Measurements from ENCODE around the gene ZNF599. TPM values are rescaled to one million over a fixed set of nuclear protein-coding genes. Genes with fewer than 3 reads are reported as not detected.

The ZNF599 gene
- total RNA-seq, 1 donor from 2014 or later, result 3.5 TPM

DNA sequence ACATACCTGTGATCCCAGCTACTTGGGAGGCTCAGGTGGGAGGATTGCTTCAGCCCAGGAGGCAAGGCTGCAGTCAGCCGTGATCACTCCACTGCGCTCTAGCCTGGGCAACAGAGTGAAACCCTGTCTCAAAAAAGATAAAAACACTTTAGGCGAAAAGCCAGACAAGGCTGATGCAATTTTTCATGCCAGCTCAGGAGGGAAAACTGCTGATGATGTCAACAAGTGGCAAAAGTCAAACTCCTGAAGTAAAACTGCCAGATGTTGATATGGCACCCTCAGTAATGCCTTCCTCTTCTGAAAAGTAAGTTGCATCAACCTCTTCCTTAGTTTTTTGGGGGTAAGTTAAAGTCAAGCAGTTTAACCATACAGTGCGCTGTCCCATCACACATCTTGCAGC, 15.6 kb downstream of the ZNF599 start:
- intact Hi-C loops (cut with micrococcal nuclease), result no loop called here

DNA sequence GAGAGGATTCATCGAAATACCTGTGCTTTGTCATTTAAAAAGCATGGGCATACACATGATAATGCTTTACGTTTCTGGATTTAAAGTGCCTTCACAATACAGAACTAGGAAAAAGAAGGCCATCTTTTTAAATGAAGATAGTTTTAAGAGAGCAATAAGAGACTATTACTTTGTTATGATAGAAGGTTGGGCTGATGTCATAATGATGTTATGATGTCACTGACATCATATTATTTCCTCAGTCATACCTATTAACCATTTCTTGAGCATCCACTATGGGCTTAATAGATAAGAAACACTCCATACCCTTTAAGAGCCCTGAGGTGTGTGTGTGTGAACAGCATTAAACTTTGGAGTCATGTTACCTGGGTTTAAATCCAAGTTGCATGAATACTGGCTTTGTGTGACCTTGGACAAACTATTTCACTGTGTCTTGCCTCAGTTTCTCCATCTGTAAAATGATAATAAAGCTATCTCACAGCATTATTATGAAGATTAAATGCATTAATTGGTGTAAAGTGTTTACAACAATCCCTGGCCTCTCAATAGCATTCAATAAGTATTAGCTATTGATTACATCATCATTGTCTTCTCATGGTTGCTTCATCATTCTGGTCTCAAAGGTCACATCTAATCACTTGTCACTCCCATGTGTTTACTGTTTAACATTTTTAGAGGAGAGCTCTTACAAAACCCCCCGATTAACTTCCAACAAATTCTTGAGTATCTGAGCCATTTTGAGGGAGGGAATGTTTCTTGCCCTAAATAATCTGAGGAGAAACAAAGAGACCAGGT, 27.9 kb downstream of the ZNF599 start:
- intact Hi-C loops (cut with micrococcal nuclease), result no loop called here

DNA sequence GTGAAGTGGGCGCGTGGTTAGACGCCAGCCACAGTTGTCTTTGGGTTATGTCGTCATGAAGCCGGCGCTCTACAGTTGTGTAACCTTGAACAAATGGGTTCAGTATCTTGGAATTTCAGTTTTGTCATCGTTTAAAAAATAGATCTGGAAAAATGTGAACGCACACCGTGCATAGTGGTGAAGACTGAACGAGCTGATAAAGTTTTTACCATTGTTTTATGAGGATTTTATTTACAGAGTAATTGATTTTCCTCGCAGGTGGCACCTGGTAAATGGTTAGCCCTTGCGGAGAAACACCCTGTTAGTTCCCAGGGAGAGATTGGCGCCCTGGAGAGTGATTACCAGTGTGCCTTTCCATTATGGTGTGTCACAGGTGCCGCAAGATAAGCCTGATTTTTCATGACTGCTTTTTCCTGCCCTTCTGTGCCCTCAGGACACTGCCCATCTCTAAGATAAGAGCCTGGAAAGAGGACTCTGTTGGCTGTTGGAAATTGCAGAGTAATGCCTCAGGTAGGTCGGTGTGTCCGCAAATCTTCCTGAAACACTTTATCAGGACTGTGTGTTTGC, 38.4 kb downstream of the ZNF599 start:
- intact Hi-C loops (cut with micrococcal nuclease), result no loop called here

DNA sequence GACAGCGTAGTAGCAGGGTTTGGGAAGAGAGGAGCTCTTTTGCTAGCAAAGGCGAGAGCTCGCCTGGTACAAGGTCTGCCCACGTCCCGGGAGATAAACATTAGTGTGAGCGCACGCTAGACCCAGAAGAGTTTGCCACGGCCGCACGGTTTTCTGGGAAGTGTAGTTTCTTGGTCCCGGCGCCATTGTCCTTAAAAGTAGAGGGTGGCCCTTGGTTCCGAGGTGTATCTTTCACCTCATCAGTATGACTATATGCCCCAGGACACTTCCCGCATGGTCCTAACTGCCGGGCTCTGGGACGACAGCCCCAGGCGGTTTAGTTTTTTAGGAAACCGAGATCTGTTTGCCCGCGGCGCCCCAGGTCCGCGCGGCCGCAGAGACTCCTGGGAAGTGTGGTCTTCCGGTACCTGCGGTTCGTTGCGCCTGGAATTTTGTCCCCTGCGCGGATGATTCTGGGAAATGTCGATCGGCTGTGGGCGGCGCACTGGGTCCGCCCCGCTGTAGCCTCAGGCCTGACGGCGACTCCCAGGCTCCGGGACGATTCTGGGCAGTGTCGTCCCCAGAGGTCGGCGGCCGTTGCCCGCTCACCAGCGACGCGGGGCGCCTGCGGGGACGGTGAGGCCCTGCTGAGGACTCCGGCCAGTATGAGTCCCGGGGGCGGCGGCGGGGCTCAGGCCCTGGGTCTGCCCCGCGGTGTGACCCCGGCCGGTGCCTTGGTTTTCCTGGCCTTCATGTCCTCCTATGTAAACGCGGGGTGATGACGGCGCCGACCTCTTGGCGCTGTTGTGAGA, 39.1 kb downstream of the ZNF599 start, which contains the start of gene ZNF181:
TSS of gene ZNF181 (plus strand) at position 498 of the 791 bp plus-strand sequence. CDS start 795 bp downstream, outside the sequence.
- intact Hi-C loops (cut with micrococcal nuclease), result loop anchor here (1.0 kb wide), 2 partner anchors 39 to 57 kb away; partner anchors contain the start of genes SCGB2B2, ZNF302 and ZNF599

DNA sequence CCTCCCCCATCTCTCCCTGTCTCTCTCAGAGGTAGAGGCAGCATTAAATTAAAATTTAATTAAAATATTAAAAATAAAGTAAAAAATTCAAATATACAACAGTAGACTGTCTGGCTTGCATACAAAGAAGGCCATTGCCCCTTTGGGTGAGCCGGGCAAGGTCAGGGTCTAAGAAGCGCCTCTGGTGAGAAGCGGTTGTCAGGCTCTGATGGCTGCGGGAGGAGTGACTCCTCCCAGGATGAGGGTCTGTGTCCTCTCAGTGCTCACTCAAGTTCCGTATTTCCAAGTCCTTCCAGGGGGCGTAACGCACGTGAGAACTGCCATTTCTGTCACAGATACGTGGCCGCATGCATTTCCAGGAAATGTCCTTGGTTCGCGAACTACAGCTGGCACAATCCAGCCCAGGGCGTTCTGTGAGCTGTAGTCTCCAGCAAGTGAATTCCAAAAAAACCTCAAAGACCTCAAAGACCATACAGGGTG, 39.7 kb downstream of the ZNF599 start:
- intact Hi-C loops (cut with micrococcal nuclease), result loop anchor here (1.0 kb wide), 2 partner anchors 40 to 56 kb away; partner anchors contain the start of genes SCGB2B2, ZNF302 and ZNF599

DNA sequence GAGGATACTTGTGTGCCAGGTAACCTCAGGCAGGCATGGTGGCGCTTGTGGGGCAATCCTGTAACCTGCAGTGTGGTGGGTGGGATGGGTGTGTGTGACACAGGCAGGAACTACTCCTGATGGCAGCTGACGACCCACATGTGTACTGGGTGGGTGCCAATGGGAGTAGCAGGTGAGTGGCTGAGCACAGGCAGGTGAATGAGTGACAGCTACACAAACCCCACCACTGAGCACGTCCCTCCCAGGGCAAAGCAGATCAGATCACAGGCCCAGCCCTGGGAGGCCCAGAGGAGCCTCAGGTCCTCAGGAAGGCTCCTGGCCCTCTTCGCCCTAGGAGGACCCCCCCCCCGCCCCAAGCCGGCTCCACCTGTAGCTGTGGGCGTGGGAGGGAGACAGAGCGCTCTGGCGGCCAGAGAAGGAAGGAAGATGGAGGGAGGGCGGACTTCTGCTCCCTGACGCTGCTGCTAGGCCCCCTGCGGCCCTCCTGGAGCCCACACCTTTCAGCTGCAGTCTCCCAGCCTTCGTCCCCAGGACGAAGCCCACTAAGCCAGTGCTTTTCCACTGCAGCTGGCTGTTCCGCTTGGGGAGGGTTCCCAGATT, 40.3 kb downstream of the ZNF599 start:
- intact Hi-C loops (cut with micrococcal nuclease), result loop anchor here (1.0 kb wide), 2 partner anchors 41 to 55 kb away; partner anchors contain the start of genes SCGB2B2, ZNF302 and ZNF599

DNA sequence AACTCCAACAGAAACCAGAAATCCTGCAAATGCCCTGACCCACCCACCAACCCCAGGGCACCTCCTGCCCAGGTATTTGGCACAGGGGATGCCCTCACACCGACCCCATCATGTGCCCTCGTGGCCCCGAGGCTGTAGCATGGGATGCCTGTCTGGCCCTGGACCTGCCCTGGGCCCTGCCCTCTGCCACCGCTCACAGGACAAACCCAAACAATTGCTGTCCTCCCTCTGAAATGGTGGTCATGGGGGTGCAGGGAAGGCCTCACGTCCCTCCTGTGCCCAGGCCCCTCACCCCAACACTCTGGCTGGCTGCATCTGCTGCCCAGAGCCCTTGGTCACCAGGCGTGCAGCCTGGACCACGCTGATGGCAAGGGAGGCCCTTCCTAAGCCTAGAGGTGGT, 41.1 kb downstream of the ZNF599 start:
- intact Hi-C loops (cut with micrococcal nuclease), result no loop called here

DNA sequence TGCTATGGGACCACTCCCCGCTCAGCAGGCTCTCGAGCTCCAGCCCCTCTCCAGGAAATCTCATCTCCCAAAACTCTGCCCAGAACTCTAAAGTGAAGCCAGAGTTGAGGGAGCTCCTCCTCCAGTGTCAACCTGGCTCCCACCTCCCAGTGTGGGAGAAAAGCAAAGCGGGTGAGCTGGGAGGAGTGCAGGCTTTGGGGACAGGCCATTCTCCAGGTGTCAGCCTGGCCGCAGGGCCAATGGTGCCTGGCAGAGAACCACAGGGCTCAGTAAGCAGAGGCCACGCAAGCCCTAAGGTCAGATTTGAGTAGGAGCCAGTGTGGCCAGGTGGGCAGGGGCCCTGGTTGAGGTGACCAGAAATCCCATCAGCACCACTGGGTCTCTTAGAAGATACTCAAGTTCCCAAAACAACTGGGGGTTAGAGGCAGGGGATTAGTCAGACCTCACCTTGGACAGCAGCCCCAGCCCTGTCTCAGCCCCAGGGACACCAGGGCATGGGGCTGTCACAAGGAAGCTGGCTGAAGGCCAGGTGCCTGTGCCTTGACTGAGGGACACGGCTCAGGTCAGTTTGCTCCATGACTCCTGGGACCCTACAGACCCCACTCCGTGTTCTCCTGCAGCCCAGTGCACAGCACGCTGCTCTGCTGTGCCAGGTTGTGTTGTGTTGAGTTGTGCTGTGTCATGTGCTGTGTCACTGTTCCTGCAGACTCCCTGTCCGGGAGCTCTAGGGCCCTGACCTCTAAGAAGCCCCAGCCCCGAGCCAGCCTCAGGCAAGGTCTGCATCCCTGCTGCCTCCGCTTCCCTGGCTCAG, 41.8 kb downstream of the ZNF599 start:
- intact Hi-C loops (cut with micrococcal nuclease), result no loop called here

DNA sequence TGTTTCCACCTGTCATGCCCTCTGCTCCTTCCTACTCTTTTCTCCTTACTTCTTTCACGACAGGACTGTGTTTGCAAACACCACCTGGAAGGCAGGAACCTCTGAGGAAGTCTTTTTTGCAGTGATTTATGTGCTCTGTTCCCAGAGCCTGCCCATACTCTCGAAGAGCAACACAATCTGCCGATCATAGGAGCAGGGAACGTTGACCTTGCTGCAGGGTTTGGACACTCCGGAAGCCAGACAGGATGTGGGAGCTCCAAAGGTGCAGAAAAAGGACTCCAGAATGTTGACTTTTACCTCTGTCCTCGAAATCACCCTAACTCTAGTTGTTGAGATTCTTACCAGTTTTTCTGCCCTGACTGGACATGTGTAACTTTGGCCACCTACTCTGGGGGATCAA, 47.6 kb downstream of the ZNF599 start:
- intact Hi-C loops (cut with micrococcal nuclease), result no loop called here

DNA sequence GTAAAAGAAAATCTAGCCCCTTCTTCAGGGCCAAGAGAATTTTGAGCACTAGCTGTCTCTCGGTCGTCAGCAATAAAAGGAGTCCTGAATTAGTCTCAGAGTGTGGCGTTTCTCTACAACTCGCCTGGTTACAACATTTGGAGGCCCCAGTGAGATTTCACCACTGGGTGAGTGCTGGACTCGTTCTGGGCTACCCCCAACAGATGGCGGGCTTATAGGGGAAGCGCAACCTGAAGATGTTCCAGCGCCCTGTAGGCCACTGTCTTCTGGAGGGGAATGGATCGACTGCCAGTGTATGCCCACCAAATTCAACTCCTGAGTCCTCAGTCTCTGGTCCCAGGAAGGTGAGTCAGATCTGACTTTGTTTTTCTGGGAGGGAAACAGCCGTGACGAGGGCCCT, 50.7 kb downstream of the ZNF599 start:
- intact Hi-C loops (cut with micrococcal nuclease), result no loop called here

DNA sequence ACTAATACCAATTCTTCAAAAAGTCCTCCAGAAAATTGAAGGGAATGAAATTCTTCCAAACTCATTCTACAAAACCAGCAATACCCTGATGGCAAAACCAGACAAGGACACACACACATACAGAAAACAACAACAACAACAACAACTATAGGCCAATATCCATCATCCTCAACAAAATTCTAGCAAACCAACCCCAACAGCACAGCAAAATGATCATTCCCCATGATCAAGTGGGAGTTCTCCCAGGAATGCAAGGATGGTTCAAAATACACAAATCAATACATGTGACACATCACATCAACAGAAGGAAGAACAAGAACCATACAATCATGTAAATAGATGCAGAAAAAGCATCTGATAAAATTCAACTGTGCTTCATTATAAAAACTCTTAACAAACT, 57.7 kb downstream of the ZNF599 start:
- intact Hi-C loops (cut with micrococcal nuclease), result no loop called here

DNA sequence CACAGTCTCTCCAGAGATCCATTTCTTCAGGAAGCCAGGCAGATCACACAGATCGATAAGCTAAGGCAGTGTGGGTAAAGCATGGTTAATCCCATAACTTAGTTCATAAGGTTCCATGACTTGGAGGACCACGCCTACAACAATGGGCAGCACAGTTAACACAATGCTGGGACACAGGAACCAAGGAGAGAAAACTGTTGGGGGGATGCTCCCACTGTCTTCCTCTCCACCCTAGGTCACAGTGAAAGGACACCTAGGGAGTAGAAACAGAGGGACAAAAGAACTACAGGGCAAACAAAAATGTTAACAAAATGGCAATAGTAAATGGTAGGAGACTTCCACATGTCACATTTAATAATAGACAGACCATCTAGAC, 59.8 kb downstream of the ZNF599 start:
- intact Hi-C loops (cut with micrococcal nuclease), result no loop called here

DNA sequence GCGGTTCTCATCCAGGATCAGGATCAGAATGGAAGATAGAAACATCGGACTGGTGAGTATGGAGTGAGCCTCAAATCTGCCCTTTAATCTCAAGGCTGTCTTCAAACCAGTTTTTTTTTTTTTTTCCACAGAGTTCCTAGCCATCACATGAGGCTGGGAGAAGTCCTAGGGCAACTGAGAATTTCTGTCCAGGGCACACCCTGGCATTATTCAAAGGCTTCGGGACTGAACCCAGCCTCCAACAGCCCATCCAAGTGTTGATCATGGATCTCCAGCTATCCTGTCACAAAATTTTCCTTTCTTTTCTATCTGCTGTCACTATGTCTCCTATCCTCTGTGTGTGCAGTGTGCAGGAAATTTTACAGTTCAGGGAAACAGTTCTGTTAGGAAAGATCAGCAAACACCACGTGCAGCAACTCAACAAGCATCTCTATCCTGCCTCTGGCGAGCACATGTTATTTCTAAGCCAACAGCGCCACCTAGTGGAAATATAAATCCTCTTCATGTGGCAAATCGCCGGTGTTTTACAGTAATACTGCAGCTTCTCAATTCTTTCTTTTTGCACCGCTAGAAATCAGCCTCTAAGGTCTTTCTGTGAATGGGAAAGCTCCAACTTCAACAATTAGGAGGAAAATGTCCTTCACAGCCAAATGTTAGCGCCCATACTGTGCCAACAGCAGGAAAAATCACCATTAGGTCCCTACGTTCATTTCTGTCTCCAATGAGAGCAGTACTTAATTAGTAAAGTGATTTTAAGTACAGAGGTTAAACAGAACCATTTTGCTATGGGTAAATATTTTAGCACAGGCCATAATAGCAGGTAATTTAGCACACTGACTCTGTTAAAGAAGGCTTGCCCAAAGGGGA, 60.4 kb downstream of the ZNF599 start:
- intact Hi-C loops (cut with micrococcal nuclease), result loop anchor here (1.0 kb wide), 3 partner anchors 35 to 211 kb away; partner anchors contain the start of genes SCGB2B2 and ZNF302

DNA sequence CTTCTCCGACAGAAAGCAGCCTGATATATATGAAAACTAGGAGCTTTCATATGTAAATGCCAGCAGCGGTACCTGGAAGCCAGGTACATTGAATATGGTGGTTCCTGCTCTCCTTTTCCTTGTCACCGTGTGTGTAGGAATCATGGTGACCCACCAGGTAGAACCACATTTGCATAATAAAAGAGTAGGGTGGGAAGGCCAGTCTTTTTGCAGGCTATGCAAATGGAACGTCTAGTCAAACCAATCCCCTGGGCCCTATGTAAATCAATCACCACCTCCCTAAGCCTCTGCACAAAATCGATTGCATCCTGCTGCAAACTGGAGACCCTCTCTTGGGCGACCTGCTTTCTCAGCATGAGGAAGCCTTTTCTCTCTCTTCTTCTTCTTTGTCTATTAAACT, 61.1 kb downstream of the ZNF599 start:
- intact Hi-C loops (cut with micrococcal nuclease), result loop anchor here (1.0 kb wide), 3 partner anchors 35 to 211 kb away; partner anchors contain the start of genes SCGB2B2 and ZNF302

Other genes with a start within 250 kb of the ZNF599 start
- 0.25 and 0.77 TPM in 2 replicates for gene SCGB2B2, start 96.1 kb downstream of the ZNF599 start, total RNA-seq
- gene ZNF302, start 95.5 kb downstream of the ZNF599 start, total RNA-seq, result 18.0 and 19.5 TPM in 2 replicates
- gene ZNF181, start 39.0 kb downstream of the ZNF599 start, total RNA-seq, result 5.7 and 5.9 TPM in 2 replicates
- gene ZNF30, start 153.7 kb upstream of the ZNF599 start, total RNA-seq, result 2.2 and 2.8 TPM in 2 replicates
- 13.7 and 14.8 TPM in 2 replicates for gene ZNF792, start 191.0 kb upstream of the ZNF599 start, total RNA-seq
- 67.3 TPM in 2 replicates for gene GRAMD1A, start 227.1 kb upstream of the ZNF599 start, total RNA-seq

Measured in T-helper 2 cell treated with Interferon-gamma antibody and Interleukin-4, amounts not matched to agents 100 ng/mL and 5 ng/mL, for 36 hours (primary cell).